Measurements from ENCODE around the gene DNLZ.

The DNLZ gene

DNA sequence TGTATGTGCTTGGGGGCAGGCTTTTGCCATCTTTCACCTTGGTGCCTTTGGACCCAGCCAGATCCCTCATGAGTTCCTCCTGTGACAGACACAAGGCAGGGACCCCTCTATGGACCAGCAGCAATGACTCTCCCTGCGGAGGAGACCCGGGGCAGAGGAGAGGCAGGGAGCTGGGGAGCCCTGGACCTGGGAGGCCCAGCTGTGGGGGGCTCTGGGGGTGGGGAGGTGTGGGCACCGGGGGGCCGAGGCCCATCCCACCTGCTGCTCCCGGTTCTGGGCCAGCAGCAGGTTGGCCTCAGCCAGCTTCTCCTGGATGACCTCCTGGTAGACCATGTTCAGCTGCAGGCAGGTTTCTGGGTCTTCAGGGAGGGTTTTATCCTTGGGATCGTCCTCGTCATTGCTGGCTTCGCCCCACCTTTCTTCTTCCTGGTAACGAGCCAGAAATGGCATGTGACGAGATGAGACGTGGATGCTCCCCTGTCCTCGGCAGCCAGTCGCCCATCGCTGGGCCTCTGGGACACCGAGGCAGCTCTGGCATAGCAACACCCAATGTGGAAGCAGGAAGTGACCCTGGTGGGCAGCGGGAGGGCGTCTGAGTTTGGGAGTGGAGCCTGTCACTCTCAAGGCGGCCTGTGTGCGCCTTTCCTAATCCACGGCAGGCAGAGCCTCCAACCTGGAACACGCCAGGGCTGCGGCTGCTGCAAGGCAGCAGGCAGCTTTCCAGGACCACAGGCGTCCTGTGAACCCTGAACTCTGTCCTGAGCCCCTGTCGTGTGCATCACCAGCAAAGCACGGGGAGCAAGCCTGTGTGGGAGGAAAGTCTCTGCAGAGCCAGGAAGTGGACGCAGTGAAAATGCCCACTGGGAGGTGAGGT is 32.0 kb upstream of the DNLZ start:
- no peak for DNase-seq

DNA sequence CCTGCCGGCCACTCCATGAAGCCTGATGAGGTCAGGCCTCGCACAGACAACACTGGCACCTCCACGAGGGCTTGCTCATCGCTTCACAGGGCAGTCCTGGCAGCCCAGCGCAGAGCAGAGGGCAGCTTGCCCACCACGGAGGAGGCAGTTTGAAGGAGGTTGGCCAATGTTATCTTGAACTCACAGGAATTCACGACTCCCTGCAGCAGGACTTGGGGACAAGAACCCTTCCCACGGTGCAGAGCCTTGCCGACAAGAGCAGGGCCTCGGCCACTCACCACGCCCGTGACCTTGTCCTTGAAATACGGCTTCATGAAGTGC is 31.4 kb upstream of the DNLZ start:
- DNase-seq, result no peak

DNA sequence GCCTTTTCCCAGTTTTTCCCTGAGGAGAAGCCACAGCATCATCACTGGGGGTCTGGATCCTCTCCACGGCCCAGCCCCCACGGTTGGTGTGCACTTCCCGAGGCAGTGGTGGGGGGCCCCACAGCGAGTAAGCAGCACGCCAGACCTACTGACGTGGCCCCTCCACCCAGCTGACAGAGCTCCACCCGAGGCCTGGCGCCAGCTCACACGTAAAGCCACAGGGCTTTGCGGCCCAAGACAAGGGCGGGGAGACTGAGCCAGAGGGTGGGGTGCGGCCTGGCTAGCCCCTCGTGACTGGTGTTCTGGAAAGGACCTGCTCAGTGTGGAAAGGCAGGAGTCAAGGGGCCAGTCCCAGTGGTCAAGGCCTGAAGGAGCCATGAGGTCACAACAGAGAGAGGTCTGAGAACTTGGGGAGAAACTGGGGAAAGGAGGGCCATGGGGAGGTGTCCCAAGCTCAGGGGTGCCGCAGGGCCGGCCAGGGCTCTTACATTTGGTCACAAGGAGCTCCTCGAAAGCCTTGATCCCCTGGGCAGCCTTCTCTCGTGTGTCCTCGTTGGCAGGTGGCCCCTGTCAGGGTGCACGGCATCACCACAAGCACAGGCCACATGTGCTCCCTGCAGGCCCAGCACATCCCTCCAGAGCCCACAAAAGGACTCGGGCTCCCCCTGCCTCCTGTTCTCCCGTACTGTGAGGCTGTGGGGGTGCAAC is 30.9 kb upstream of the DNLZ start:
- DNase-seq, result peak; percentile 24

DNA sequence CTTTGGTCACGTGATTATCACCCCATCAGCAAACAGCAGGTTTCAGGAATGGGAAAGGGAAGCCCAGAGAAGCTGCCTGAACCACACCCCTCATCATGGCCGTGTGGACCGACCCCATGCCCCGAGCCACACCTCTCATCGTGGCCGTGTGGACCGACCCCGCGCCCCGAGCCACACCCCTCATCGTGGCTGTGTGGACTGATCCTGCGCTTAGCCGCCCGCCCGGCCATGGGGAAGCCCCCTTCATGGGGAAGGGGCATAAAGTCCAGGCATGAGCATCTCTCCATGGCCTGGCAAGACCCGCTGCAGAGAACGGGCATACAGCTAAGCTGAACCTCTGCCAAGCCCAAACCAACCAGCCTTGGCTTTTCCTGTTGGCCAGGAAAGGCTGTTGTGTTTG is 30.0 kb upstream of the DNLZ start:
- no peak for DNase-seq

DNA sequence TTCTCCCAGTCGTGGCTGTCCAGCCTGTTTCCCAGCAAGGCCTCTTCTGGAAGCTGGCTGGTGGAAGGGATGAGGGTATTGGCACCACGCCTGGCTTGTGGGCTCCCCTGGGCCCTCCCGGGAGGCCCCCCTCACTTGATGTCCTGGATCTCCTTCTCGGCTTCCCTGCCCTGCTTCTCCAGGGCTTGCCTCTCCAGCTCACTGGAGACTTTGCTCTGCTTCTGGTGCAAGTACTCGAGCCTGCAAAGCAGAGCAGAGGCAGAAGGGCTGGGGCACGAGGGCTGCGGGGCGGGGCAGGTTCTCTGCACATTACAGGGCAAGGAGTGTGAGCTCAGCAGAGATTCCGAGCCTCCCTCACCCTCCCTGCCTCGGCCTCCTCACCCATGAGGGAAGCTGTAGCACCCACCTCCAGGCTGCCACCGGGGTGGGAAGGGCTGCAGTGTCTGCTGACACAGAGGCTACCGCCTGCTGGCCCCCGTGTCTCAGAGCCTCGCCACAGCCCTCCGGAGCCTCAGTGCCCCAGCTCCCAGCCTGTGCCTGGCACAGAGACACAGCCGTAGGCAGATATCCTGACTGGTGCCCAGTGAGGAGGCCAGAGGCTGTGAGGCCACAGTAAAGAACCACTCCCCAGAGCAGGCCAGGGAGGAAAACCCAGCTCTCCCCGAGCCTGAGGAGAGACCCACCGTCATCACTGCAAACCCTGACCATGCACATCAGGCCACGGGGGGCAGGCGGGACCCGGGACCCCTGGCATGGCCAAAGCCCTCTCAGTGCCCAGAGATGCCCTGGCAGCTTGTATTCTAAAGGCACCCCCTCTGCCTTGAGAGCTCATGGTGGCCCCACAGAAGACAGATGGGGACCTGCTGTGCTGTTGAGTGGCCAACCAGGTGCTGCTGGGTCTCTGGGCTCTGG is 29.2 kb upstream of the DNLZ start:
- DNase-seq, result no peak

DNA sequence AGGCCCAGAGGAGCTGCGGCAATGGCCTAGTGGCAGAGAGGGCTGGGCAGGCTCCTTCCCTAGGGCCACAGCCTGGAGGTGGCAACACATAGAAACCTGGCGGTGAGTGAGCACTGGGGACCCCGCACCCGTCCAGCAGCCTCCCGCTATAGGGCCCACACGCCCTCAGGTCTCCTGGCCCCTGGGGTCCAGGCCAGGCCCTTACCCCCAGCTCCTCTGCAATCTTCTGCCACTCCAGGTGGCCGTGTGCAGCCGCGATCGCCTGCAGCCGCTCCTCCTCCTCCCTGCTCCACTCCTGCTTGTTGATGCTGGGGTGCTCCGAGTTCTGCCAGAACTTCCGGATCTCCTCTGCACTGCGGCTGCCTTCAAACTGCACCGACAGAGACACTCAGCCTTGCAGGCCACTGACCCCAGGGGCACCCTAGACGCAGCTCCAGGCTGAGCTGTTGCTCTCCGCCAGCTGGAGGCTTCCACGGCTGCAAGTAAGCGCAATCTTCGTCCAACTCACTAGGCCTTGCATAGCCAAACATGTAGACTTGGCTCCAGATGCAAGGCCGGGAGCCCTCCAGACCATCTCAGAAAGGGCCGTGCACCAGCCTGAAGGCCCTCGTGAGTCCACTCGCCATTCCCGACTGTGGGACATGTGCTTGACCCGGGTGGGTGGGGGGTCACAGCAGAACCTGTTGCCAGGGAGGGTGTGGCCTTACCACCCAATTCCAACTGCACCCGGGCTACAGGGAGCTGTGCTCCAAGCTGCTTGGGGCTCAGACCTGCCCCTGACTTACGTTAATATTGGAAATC is 28.4 kb upstream of the DNLZ start:
- DNase-seq, result no peak

DNA sequence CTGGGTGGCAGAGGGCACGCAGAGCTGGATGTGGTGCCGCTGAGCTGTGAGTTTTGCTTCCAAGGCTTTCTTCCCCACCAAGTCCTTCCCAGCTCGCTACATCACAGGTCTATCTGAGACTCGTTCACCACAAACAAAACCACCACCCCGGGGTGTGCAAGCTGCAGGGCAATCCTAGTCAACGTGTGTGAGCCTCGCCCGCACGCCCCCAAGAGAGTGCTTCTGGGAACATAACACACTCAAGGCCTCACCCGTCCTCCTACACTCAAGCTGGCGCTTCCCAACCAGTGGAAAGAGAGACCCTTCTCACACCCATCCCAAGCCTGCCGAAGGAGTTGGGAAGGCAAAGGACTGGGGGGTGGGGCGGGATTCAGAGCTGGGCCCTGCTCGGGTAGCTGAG is 25.9 kb upstream of the DNLZ start:
- DNase-seq, result no peak

DNA sequence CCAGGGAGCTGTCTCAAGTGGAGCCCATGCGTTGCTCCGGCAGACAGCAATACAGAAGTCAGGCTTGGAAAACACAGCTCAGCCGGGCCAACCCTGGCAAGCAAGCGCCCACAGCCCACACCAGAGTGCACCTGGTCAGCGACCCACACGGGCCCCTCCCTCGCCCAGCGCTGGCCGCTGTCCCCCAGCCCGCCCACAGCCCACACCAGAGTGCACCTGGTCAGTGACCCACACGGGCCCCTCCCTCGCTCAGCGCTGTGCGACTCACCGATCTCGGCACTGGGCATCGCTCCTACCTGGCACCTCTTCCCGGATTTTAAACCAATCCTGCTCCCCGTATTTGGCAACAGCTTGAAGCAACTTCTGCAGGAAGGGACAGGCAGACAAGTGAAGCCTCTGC is 23.7 kb upstream of the DNLZ start:
- no peak for DNase-seq

DNA sequence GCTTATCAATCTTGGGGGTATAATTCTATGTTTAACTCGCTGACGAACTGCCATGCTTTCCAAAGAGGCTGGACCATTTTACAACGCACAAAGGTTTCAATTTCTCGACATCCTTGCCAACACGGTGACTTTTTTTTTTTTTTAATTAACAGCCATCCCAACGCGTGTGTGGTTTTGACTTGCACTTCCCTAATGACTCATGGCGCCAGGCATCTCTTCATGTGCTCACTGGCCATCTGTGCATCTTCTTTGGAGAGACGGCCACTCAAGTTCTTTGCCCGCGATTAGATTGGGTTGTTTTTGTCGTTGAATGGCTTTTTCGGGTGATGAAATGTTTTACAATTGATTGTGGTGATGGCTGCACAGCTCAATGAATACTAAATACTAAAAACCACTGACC is 22.5 kb upstream of the DNLZ start:
- DNase-seq, result no peak

DNA sequence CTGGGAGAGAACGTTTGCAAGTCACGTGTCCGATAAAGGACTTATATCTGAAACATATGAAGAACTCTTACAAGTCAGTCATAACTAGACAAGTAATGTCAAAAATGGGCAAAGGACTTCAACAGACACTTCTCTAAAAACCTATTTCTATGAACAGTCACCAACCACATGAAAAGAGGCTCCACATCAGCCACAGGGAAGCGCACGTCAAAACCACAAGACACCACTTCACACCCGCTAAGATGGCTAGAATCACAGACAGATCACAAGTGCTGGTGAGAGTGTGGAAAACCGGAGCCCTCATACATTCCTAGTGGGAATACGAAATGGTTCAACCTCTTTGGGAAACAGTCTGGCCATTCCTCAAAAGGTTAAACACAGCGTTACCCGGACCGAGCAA is 21.5 kb upstream of the DNLZ start:
- no peak for DNase-seq

DNA sequence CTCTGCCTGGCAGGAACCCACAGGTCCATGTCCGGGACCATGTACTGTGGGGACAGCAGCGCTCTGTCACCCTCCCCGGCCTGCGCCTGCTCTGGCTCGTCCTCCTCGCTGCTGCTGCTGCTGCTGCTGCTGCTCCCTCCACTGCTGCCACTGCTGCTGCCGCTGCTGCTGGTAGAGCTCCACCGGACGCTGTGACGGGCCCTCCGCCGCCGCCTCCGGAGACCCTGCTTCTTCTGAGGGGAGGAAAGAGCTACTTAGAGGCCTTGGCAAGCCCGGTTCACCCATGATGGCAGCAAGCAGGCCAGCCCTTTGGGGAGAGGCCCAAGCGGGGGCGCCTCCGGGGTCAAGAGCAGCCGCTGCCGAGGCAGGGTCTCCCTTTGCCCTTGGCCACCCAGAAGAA is 19.9 kb upstream of the DNLZ start:
- no peak for DNase-seq

DNA sequence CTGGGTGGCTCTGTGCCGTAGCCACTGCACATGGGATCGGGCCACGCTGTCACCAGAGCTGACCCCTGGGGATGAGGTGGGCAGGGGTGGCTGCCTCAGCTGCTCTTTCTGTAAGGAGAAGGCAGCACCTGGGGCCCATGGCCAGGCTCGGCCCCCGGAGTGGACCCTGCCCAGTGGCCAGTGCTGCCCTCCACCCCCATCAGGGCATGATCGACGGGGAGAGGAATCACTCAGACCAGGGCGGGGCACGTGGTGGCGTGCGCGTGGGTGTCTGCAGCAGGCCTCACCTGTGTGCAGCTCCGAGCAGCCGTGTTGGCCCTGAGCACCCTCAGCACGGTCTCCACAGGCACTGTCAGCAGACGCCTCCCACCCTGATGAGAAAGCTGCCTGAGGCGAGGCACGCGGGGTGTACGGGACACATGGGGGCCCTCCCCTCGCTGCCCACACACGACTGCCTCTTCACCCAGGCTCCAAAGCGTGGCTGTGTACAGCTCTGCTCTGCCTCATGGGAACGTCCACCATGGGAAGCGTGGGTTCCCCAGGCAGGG is 18.5 kb upstream of the DNLZ start:
- no peak for DNase-seq

DNA sequence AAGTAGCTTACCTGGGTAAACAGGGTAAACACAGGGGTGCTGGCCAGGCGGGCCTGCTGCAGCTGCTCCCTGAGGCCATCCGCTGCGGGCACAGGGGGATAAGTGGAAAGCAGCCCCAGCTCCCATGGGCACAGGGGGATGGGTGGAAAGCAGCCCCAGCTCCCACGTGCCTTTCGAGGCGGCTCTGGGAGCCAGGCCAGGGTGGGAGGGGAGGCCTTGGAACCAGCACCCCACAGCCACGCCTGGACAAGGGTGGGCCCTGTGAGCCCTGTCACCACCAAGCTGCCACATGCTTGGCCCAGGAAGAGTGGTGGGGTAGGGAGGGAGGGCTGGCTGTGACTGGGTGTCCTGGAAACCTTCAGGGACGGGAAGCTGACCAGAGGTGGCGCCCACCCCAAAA is 17.8 kb upstream of the DNLZ start:
- DNase-seq, result no peak

DNA sequence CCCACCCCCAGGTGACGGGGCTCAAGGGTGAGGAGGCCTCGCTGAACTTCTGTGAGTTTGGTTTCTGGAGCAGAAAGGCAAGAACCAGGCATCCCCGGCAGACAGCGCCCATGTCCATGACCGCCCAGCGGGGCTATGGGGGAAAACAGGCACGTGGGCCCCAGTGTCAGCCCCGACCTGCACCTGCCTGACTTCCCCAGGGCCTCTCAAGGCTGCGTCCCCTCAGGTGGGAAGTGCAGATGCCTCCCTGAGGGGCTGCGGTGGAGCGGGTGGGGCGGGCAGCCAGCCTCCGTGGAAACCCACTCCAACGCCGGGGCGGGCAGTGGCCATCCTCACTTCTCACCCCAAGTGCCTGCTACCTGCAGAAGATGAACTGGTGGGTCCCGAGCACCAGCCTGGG is 16.8 kb upstream of the DNLZ start:
- DNase-seq, result no peak

DNA sequence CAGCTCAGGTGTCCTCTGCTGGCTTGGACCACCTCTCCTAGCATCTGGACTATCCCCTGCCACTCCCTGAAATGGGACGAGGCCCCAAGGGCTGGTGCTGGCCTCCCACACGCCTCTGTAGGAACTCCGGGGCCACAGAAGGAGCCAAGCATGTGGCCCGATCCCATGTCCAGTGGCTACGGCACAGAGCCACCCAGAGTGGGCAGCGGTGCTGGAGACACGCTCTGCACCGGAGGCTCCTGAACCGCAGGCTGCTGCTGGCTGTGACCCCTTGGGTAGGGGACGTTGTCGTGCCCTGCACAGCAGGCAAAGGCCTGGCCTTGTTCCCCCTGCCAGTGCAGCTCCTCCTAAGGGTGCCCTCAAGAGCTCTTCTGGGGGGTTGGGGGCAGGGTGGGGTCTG is 16.3 kb upstream of the DNLZ start:
- DNase-seq, result no peak

DNA sequence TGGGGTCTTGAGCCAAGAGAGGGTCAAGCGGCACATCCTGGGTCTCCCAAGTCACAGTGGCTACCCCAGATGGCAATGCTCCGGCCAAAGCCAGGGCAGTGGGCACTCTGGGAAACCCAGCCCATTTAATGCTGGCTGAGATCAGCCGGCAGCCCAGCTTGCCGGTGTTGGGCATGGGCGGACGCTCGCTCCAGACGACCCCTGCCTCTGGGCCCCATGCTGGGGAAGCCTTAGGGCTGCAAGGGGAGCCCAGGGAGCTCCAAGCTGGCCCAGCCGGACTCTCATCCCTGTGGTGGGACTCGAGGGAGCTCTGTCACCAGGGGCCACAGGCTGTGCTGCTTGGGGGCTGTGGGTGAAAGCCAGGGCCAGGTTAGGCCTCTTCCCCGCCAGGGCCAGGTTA is 15.9 kb upstream of the DNLZ start:
- DNase-seq, result no peak

DNA sequence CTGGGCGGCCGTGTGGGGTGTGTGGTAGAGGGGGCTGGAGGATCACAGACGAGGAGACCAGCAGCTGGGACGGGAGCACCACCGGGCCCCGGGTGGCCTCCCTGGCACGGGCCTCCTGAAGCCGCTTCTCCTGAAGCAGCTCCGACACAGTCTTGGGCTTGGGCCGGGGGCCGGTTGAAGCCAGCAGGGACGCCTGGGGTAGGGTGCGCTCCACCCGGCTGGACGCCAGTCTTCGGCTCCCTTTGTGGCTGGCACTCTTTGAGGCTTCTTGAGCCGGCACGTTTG is 15.4 kb upstream of the DNLZ start:
- DNase-seq, result no peak

DNA sequence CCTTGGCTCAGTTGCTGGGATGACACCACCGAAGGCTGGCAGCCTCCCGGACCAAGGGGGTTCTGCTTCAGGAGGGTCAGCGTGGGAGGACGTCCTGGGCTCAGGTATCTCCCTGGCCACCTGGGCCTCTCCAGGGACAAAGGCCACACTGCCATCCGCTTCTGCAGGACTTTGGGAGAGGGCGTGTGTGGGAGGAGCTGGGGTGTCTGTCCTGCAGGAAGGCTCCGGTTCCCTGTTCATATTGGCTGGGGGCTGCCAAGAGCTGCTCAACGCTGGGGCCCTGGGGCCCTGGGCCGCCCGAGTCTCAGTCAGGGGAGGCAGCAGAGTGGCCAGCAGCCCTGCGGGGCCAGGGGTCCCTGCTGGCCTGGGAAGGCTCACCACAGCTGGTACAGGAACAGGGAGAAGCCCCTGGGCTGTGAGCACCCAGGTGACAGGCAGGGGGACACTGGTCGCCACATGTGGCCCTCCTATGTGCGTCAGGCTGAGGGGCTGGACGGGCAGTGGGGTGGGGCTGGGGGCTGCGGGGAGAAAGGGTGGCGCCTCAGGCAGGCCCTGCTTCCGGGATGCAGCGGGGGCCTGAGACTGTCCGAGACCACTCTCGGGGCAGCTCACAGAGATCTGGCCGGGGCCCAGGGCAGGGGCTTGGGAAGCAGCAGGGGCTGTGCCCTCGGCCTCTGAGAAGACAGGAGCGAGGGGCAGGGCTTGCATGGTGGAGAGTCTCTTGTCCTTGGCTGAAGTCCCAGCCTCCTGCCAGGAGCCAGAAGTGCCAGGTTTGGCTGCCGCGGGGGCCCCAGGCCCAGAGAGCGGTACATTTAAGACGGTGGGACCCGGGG is 14.8 kb upstream of the DNLZ start:
- DNase-seq, result no peak

DNA sequence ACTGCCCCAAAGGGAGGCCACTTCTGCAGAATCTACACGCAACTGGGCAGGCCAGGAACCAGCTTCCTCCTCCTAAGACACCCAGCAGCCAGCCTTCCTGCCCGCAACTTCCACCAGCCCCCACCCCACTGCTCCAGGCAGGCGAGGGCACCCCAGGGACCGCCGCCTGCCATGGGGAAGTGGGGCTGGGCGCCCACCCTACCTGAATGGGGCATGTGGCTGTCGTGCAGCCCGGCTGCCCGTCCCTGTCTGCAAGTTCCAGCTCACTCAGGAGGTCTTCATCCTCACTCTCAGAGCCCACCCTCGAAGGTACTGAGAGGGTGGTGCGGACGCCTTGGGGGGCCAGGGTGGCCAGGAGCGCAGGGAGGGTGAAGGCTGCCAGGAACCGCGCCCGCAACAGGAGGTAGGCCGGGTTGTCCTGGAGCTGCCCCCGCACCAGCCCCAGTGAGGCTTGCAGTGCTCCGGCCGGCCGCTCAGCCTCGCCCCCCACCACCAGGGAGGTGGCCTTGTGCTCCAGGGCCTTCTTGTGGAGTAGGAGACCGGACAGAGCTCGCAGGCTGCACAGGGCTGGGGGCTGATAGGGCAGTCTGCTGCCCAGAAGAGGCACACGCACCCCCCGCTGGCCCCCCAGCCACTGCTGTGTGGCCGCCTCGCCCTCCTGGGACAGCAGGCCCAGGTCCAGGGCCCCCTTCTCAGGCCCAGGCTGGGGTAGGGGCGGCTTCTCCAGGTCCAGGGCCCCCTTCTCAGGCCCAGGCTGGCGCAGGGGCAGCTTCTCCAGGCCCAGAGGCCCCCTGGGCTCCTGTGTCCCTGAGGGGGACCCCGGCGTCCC is 14.0 kb upstream of the DNLZ start:
- DNase-seq, result no peak

DNA sequence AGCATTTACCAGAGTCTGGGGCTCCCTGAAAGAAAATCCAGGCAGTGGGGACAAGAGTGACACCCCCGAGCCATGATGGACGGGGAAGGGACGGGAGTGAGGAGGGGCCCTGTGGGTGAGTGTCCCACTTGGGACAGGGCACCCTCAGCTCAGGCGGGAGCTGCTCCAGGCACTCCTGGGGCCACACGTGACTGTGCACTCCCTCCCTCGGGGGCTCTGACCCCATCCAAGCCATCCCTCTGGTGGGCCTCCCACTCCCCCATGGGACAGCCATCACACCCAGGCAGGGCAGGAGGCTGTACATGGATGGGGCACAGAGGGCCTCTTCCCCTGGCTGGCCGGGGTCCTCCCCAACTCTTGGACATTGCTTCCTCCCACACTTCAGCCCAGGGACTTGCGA is 12.9 kb upstream of the DNLZ start:
- no peak for DNase-seq

DNA sequence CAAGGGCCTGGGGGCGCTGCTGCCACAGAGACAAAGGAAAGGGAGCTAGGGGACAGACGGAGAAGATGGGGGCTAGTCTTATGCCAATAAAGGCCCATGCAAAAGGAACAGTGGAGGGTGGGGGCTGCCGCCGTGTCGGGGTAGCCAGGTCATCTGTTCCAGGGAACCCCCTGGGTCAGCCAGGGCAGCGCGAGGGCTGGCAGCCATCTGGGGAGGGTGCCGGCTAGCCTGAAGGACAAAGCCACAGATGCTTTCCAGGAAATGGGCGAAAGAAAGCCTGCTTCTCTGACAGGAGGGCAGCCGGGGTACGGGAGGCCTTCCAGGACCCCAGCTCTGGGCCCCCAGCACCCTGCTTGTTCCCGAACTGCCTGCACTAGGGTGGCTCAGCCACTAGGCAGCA is 11.6 kb upstream of the DNLZ start:
- DNase-seq, result no peak
